Trophoblast cell (in vitro differentiated cells and primary cell): ENCODE data around the gene ALDH7A1.

Experiments
- DNase-seq, 2 donors: peaks; one replicate each; pipeline ENCODE4 v3.0.0-alpha.2; 2016
- H2AFZ ChIP-seq: 2 replicates; pipeline ENCODE4 v1.6.1; 2013; ENCODE audit warnings: low read length, moderate library complexity, mild to moderate bottlenecking; ENCODE audit not compliant: insufficient read depth, poor library complexity
- H2AK5ac ChIP-seq: 2 replicates; pipeline ENCODE4 v1.6.1; 2013; ENCODE audit warnings: mild to moderate bottlenecking, low read length
- H2BK120ac ChIP-seq: 2 replicates; pipeline ENCODE4 v1.6.1; 2013; ENCODE audit warnings: low read length, mild to moderate bottlenecking, moderate library complexity; ENCODE audit not compliant: insufficient read depth, poor library complexity
- H2BK12ac ChIP-seq: 2 replicates; pipeline ENCODE4 v1.6.1; 2013; ENCODE audit warnings: mild to moderate bottlenecking, low read length, moderate library complexity
- H2BK5ac ChIP-seq: 2 replicates; pipeline ENCODE4 v1.6.1; 2013; ENCODE audit warnings: low read length, low read depth, moderate library complexity, mild to moderate bottlenecking; ENCODE audit not compliant: poor library complexity
- H3K14ac ChIP-seq: 2 replicates; pipeline ENCODE4 v1.6.1; 2013; ENCODE audit warnings: mild to moderate bottlenecking, low read length
- H3K18ac ChIP-seq: 2 replicates; pipeline ENCODE4 v1.6.1; 2013; ENCODE audit warnings: mild to moderate bottlenecking, low read length
- H3K23ac ChIP-seq: 2 replicates; pipeline ENCODE4 v1.6.1; 2013; ENCODE audit warnings: low read length
- H3K27ac ChIP-seq: 2 replicates; pipeline ENCODE4 v1.5.1; 2013; ENCODE audit warnings: low read depth, mild to moderate bottlenecking, inconsistent platforms, low read length, moderate library complexity
- H3K27me3 ChIP-seq: 2 replicates; pipeline ENCODE4 v1.6.1; 2013; ENCODE audit warnings: inconsistent platforms, mild to moderate bottlenecking, low read length, moderate library complexity; ENCODE audit not compliant: insufficient read depth
- H3K36me3 ChIP-seq, 2 experiments: 1 replicate in 1 of 2; 2 replicates in 1 of 2; pipeline ENCODE4 v1.6.1; 2013; ENCODE audit warnings: low read length in 2 of 2, mild to moderate bottlenecking in 2 of 2, moderate library complexity in 1 of 2; ENCODE audit not compliant: insufficient read depth in 2 of 2, control insufficient read depth in 1 of 2
- H3K4ac ChIP-seq: 2 replicates; pipeline ENCODE4 v1.6.1; 2013; ENCODE audit warnings: low read depth, mild to moderate bottlenecking, low read length, moderate library complexity
- H3K4me1 ChIP-seq, 2 experiments: 1 replicate in 1 of 2; 2 replicates in 1 of 2; pipeline ENCODE4 v1.6.1; 2013; ENCODE audit warnings: low read length in 2 of 2, mild to moderate bottlenecking in 2 of 2, moderate library complexity in 1 of 2; ENCODE audit not compliant: insufficient read depth in 2 of 2, control insufficient read depth in 1 of 2
- H3K4me2 ChIP-seq: 2 replicates; pipeline ENCODE4 v1.6.1; 2013; ENCODE audit warnings: inconsistent platforms, mild to moderate bottlenecking, low read length, moderate library complexity
- H3K4me3 ChIP-seq: 2 replicates; pipeline ENCODE4 v1.5.1; 2013; ENCODE audit warnings: mild to moderate bottlenecking, low read depth, low read length, inconsistent platforms
- H3K79me1 ChIP-seq: one replicate; pipeline ENCODE4 v1.6.1; 2013; ENCODE audit warnings: low read length
- H3K79me2 ChIP-seq: 2 replicates; pipeline ENCODE4 v1.6.1; 2013; ENCODE audit warnings: low read length, mild to moderate bottlenecking; ENCODE audit not compliant: control insufficient read depth, insufficient read depth, poor library complexity
- H3K9ac ChIP-seq: 2 replicates; pipeline ENCODE4 v1.6.1; 2013; ENCODE audit warnings: mild to moderate bottlenecking, low read length
- H3K9me3 ChIP-seq: 2 replicates; pipeline ENCODE4 v1.6.1; 2013; ENCODE audit warnings: low read depth, mild to moderate bottlenecking, control low read depth, inconsistent platforms, low read length; ENCODE audit not compliant: insufficient read depth
- H4K12ac ChIP-seq: 2 replicates; pipeline ENCODE4 v1.6.1; 2013; ENCODE audit warnings: low read depth, mild to moderate bottlenecking, low read length, moderate library complexity
- H4K8ac ChIP-seq: 2 replicates; pipeline ENCODE4 v1.6.1; 2013; ENCODE audit warnings: low read depth, mild to moderate bottlenecking, low read length, moderate library complexity
- H4K91ac ChIP-seq: one replicate; pipeline ENCODE4 v1.6.1; 2013; ENCODE audit warnings: low read depth, mild to moderate bottlenecking, low read length, moderate library complexity
- WGBS: extraction: QIAGEN DNeasy Blood & Tissue Kit; methylation state at CpG from one replicate; pipeline ENCODE4 v1.1.7; 2013; ENCODE audit warnings: missing lambda C conversion rate; ENCODE audit not compliant: insufficient read length, insufficient coverage; ENCODE audit errors: extremely low coverage; 5-methylcytosine and 5-hydroxymethylcytosine counted together

Gene ALDH7A1

GRCh38 chr5:126587551-126588390, 7.2 kb downstream of the ALDH7A1 start:
- no peak overlapping the region for H3K27ac ChIP-seq
- H3K18ac ChIP-seq, result no peak overlapping the region
- H3K79me1 ChIP-seq, result no peaks in the 10 kb centered on the region
- H3K36me3 ChIP-seq, result peaks cover 28 to 39% of the 10 kb centered on the region in 2 experiments
- no peak overlapping the region for H3K23ac ChIP-seq
- H3K4ac ChIP-seq, result no peak overlapping the region
- H2BK120ac ChIP-seq, result no peak overlapping the region
- no peak overlapping the region for H2AFZ ChIP-seq
- no peak overlapping the region for H3K4me2 ChIP-seq
- no peaks in the 10 kb centered on the region for H3K79me2 ChIP-seq
- no peaks in the 10 kb centered on the region for H3K27me3 ChIP-seq
- no peak overlapping the region for H3K14ac ChIP-seq
- no peak overlapping the region for H3K4me3 ChIP-seq
- no peak for DNase-seq
- no peak overlapping the region for H2AK5ac ChIP-seq
- WGBS, result no CpG with 5 or more reads among the region's 9 CpGs
- H4K8ac ChIP-seq, result no peak overlapping the region
- H3K9ac ChIP-seq, result no peak overlapping the region
- H2BK12ac ChIP-seq, result no peak overlapping the region
- H3K4me1 ChIP-seq, result no peaks in the 10 kb centered on the region
- H3K9me3 ChIP-seq, result peaks cover 2% of the 10 kb centered on the region
- H2BK5ac ChIP-seq, result no peak overlapping the region
- no peak overlapping the region for H4K12ac ChIP-seq
- no peak overlapping the region for H4K91ac ChIP-seq

- Histone ChIP-seq H3K9ac (no peak overlapping the region), H2AFZ (no peak overlapping the region), H3K4ac (no peak overlapping the region), H3K79me2 (no peaks in the 10 kb centered on the region), H3K27me3 (no peaks in the 10 kb centered on the region), H3K14ac (no peak overlapping the region), H3K36me3 (peaks cover 31 to 34% of the 10 kb centered on the region in 2 experiments), H3K4me1 (no peaks in the 10 kb centered on the region), H3K4me3 (no peak overlapping the region), H3K23ac (no peak overlapping the region), H2BK5ac (no peak overlapping the region), H4K8ac (no peak overlapping the region), H2BK120ac (no peak overlapping the region), H3K27ac (no peak overlapping the region), H3K18ac (no peak overlapping the region), H3K9me3 (no peaks in the 10 kb centered on the region), H3K79me1 (no peaks in the 10 kb centered on the region), H3K4me2 (no peak overlapping the region), H4K91ac (no peak overlapping the region), H2AK5ac (no peak overlapping the region), H4K12ac (no peak overlapping the region), H2BK12ac (no peak overlapping the region)
- no CpG with 5 or more reads among the region's 3 CpGs for WGBS
- DNase-seq, result no peak
Observed at GRCh38 chr5:126583761-126584160, 11.3 kb downstream of the ALDH7A1 start.

GRCh38 chr5:126579716-126580115, 15.3 kb downstream of the ALDH7A1 start:
- Histone ChIP-seq H2BK5ac (no peak overlapping the region), H2BK120ac (no peak overlapping the region), H4K91ac (no peak overlapping the region), H3K23ac (no peak overlapping the region), H4K8ac (no peak overlapping the region), H3K79me1 (no peaks in the 10 kb centered on the region), H3K14ac (no peak overlapping the region), H2AFZ (no peak overlapping the region), H3K79me2 (no peaks in the 10 kb centered on the region), H3K4me3 (no peak overlapping the region), H2AK5ac (no peak overlapping the region), H3K4me1 (no peaks in the 10 kb centered on the region), H3K4ac (no peak overlapping the region), H3K9ac (no peak overlapping the region), H3K9me3 (no peaks in the 10 kb centered on the region), H3K27me3 (no peaks in the 10 kb centered on the region), H3K36me3 (peaks cover 30 to 41% of the 10 kb centered on the region in 2 experiments), H2BK12ac (no peak overlapping the region), H3K27ac (no peak overlapping the region), H4K12ac (no peak overlapping the region), H3K4me2 (no peak overlapping the region), H3K18ac (no peak overlapping the region)
- no CpG with 5 or more reads among the region's 2 CpGs for WGBS
- DNase-seq, result no peak

- Histone ChIP-seq H2AFZ (no peak overlapping the region), H3K14ac (no peak overlapping the region), H2BK5ac (no peak overlapping the region), H4K8ac (no peak overlapping the region), H3K27ac (no peak overlapping the region), H3K79me2 (no peaks in the 10 kb centered on the region), H2BK120ac (no peak overlapping the region), H4K12ac (no peak overlapping the region), H2BK12ac (no peak overlapping the region), H3K4me1 (no peaks in the 10 kb centered on the region), H3K9me3 (no peaks in the 10 kb centered on the region), H2AK5ac (no peak overlapping the region), H3K9ac (no peak overlapping the region), H3K4ac (no peak overlapping the region), H3K4me3 (no peak overlapping the region), H3K23ac (no peak overlapping the region), H3K79me1 (no peaks in the 10 kb centered on the region), H3K18ac (no peak overlapping the region), H4K91ac (no peak overlapping the region), H3K36me3 (peaks cover 30 to 46% of the 10 kb centered on the region in 2 experiments), H3K27me3 (no peaks in the 10 kb centered on the region), H3K4me2 (no peak overlapping the region)
- no peak for DNase-seq
- WGBS, result no CpG with 5 or more reads among the region's 5 CpGs
Observed at GRCh38 chr5:126577415-126577814, 17.6 kb downstream of the ALDH7A1 start.
